SU-DHL-6 (cell line): ENCODE results near the gene ATP11A.

Experiments used
- H2AFZ ChIP-seq: fragments of 200-600 bp; sonication (generic); 2 replicates; pipeline ENCODE4 v1.6.1; 2014; ENCODE audit warnings: low read depth, mild to moderate bottlenecking, moderate library complexity, mixed read lengths, antibody characterized with exemption, low read length; ENCODE audit not compliant: severe bottlenecking
- H3F3A ChIP-seq: fragments of 200-600 bp; shearing (Covaris generic); 2 replicates; pipeline ENCODE4 v1.6.0; 2016; ENCODE audit warnings: antibody characterized with exemption, mild to moderate bottlenecking; ENCODE audit not compliant: insufficient read depth
- H3K27ac ChIP-seq: fragments of 200-600 bp; sonication (generic); 2 replicates; pipeline ENCODE4 v1.5.1; 2016; ENCODE audit warnings: low read depth, mild to moderate bottlenecking, low read length, moderate library complexity, mixed read lengths
- H3K27me3 ChIP-seq: fragments of 200-600 bp; sonication (generic), shearing (Covaris generic); 2 replicates; pipeline ENCODE4 v1.6.0; 2014; ENCODE audit warnings: mild to moderate bottlenecking, low read length
- H3K36me3 ChIP-seq: fragments of 200-600 bp; sonication (generic); 2 replicates; pipeline ENCODE4 v1.6.1; 2014; ENCODE audit warnings: mild to moderate bottlenecking, low read length, mixed read lengths
- H3K4me2 ChIP-seq: fragments of 300-600, 200-600 bp; shearing (Covaris generic), sonication (generic); 2 replicates; pipeline ENCODE4 v1.6.0; 2014; ENCODE audit warnings: low read length, low read depth, mild to moderate bottlenecking; ENCODE audit not compliant: poor library complexity, severe bottlenecking
- H3K4me3 ChIP-seq: fragments of 200-600 bp; sonication (generic); 2 replicates; pipeline ENCODE4 v1.5.1; 2014; ENCODE audit warnings: antibody characterized with exemption, low read length, mild to moderate bottlenecking, mixed read lengths; ENCODE audit not compliant: insufficient read depth, poor library complexity, severe bottlenecking
- H3K79me2 ChIP-seq: fragments of 200-600 bp; sonication (generic); 2 replicates; pipeline ENCODE4 v1.6.1; 2014; ENCODE audit warnings: mild to moderate bottlenecking, low read length, moderate library complexity; ENCODE audit not compliant: insufficient read depth
- H3K9ac ChIP-seq: fragments of 200-600 bp; sonication (generic); 2 replicates; pipeline ENCODE4 v1.7.0; 2014; ENCODE audit warnings: mild to moderate bottlenecking, low read length
- H3K9me2 ChIP-seq: fragments of 200-600 bp; sonication (generic); replicated peaks from 2 replicates; pipeline ENCODE4 v1.6.1; 2014; ENCODE audit warnings: low read length; ENCODE audit not compliant: insufficient read depth
- H3K9me3 ChIP-seq: fragments of 200-600 bp; sonication (generic); 2 replicates; pipeline ENCODE4 v1.6.1; 2014; ENCODE audit warnings: low read length, mixed read lengths; ENCODE audit not compliant: insufficient read depth
- H4K20me1 ChIP-seq: fragments of 200-600 bp; sonication (generic); 2 replicates; pipeline ENCODE4 v1.6.1; 2014; ENCODE audit warnings: low read depth, mild to moderate bottlenecking, antibody characterized with exemption, low read length, moderate library complexity, mixed read lengths
- EZH2phosphoT487 ChIP-seq: fragments of 200-600 bp; sonication (generic), shearing (Covaris generic); conservative IDR thresholded peaks from 2 replicates; pipeline ENCODE4 v1.6.1; 2018; ENCODE audit warnings: mild to moderate bottlenecking, antibody characterized with exemption, low read length, moderate library complexity, mixed read lengths
- TF ChIP-seq, protein P1 (sequence below): fragments of 200-600 bp; sonication (generic); IDR thresholded peaks from one replicate; pipeline ENCODE4 v1.5.1; 2017; ENCODE audit warnings: antibody characterized with exemption, mild to moderate bottlenecking, low read length, moderate library complexity; ENCODE audit not compliant: insufficient read depth, poor library complexity, severe bottlenecking

The ATP11A gene

DNA sequence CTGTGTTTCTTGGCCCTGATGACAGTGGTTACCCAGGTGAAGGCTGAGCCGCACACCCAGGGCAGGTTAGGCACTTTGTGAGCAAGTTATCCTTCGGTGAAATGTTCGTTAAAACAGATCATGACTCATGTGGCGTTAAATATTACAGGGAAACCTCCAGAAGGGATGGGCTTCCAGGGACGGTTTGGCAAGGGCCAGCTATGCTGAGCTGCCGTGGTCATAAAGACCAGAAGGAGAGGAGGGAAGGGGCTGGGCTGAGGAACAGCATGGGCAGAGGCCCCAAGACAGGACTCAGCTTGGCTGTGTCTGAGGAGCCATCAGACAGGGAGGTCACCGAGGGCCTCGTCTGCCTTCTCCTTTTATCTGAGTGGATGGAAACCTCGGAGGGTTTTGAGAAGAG lies 47.5 kb downstream of the ATP11A start:
- H4K20me1 ChIP-seq = peaks cover 7% of the 10 kb centered on the region; the same call in 1 of the 2 replicates
- no peaks in the 10 kb centered on the region for H3K36me3 ChIP-seq
- H3K9me3 ChIP-seq = no peaks in the 10 kb centered on the region
- no peaks in the 10 kb centered on the region for H3F3A ChIP-seq
- H3K4me2 ChIP-seq = no peak overlapping the region
- H3K4me3 ChIP-seq = no peak overlapping the region
- H3K27me3 ChIP-seq = no peaks in the 10 kb centered on the region
- H3K9me2 ChIP-seq = no peaks in the 10 kb centered on the region
- H3K79me2 ChIP-seq = no peaks in the 10 kb centered on the region
- H2AFZ ChIP-seq = no peak overlapping the region
- TF ChIP-seq, protein P1, sequence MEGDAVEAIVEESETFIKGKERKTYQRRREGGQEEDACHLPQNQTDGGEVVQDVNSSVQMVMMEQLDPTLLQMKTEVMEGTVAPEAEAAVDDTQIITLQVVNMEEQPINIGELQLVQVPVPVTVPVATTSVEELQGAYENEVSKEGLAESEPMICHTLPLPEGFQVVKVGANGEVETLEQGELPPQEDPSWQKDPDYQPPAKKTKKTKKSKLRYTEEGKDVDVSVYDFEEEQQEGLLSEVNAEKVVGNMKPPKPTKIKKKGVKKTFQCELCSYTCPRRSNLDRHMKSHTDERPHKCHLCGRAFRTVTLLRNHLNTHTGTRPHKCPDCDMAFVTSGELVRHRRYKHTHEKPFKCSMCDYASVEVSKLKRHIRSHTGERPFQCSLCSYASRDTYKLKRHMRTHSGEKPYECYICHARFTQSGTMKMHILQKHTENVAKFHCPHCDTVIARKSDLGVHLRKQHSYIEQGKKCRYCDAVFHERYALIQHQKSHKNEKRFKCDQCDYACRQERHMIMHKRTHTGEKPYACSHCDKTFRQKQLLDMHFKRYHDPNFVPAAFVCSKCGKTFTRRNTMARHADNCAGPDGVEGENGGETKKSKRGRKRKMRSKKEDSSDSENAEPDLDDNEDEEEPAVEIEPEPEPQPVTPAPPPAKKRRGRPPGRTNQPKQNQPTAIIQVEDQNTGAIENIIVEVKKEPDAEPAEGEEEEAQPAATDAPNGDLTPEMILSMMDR = no peak
- no peak for TF ChIP-seq EZH2phosphoT487
- H3K27ac ChIP-seq = no peak overlapping the region
- H3K9ac ChIP-seq = no peak overlapping the region

DNA sequence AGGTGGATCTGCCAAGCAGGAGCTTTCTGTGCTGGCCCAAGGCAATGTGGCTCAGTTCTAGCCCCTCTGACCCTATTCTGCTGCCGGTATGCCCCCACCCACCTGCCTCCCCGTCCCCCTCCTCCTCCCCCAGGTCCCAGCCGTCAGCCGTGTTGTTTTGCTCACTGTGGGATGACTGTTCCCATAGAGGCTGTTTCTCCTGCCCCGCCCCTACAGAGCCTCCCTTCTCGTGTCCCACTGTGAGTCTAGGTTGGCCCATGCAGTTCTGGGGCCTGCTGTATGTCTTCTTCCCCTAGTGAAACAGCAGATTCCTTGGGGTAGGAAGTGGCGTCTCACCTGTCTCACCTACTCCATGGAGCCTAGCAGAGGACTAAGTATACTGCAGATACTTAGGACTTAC lies 48.8 kb downstream of the ATP11A start:
- no peaks in the 10 kb centered on the region for H3K9me2 ChIP-seq
- H3K9me3 ChIP-seq = no peaks in the 10 kb centered on the region
- no peaks in the 10 kb centered on the region for H3K79me2 ChIP-seq
- no peak overlapping the region for H2AFZ ChIP-seq
- TF ChIP-seq EZH2phosphoT487 = no peak
- TF ChIP-seq, protein P1 = no peak
- peaks cover 9% of the 10 kb centered on the region; the same call in 1 of the 2 replicates for H4K20me1 ChIP-seq
- H3K9ac ChIP-seq = no peak overlapping the region
- no peak overlapping the region for H3K4me3 ChIP-seq
- H3F3A ChIP-seq = no peaks in the 10 kb centered on the region
- no peak overlapping the region for H3K4me2 ChIP-seq
- no peaks in the 10 kb centered on the region for H3K36me3 ChIP-seq
- H3K27ac ChIP-seq = no peak overlapping the region
- no peaks in the 10 kb centered on the region for H3K27me3 ChIP-seq

DNA sequence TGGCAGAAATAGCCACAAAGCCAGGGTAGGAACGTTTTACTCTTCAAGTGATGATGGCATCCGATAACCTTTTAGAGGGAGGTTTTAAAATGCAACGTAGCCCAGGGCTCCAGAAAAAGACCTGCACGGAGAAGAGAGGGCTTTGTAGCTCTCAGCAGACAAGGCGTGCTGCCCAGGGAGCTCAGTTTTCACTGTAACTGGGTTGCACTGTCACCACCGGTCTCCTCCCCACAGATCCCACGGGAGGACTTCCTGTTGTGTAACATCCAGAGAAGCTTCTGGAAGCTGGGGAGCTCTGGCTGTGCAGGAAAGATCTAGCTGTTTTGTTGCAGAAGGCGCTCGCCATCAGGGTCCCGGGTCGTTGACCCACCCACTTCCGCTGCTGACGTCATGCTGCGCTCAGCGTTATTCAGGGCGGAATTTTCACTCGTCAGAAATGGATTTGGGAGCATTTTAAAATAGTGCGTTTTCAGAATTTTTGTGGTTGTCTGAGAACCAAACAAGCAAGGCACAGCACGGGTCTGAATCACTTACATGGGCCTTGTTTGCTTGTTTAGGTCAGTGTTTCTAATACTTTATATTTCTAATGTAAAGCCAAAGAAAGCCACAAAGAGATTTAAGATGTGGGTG lies 50.8 kb downstream of the ATP11A start:
- Histone ChIP-seq H3K4me2 (no peak overlapping the region), H3K27me3 (no peaks in the 10 kb centered on the region), H4K20me1 (peaks cover 9% of the 10 kb centered on the region; the same call in 1 of the 2 replicates), H3K36me3 (no peaks in the 10 kb centered on the region), H3K4me3 (no peak overlapping the region), H3K9me2 (no peaks in the 10 kb centered on the region), H3K9me3 (no peaks in the 10 kb centered on the region), H3K79me2 (no peaks in the 10 kb centered on the region), H3F3A (no peaks in the 10 kb centered on the region), H2AFZ (no peak overlapping the region), H3K9ac (no peak overlapping the region), H3K27ac (no peak overlapping the region)
- TF ChIP-seq, protein P1 = no peak
- no peak for TF ChIP-seq EZH2phosphoT487
